Cardiac fibroblast (primary cell): Measurements from ENCODE around the gene CAMTA1.

Experiments used
- DNase-seq, 2 donors: peaks; one replicate each; pipeline versions ENCODE4 v3.0.0 to v3.0.0-alpha.2; 2010; ENCODE audit warnings: low read depth in 2 of 2
- H3K4me3 ChIP-seq, 2 donors: replicated peaks in 1 of 2; 1 replicate in 1 of 2; 2 replicates in 1 of 2; pipeline ENCODE4 v1.5.1; 2011; ENCODE audit warnings: low read depth in 2 of 2, low read length in 2 of 2, mild to moderate bottlenecking in 2 of 2, moderate library complexity in 1 of 2
- TF ChIP-seq, protein P1 (sequence below): IDR thresholded peaks from one replicate; pipeline ENCODE4 v1.5.1; 2011; ENCODE audit warnings: low read depth, mild to moderate bottlenecking, low read length, inconsistent platforms

Gene CAMTA1

DNA sequence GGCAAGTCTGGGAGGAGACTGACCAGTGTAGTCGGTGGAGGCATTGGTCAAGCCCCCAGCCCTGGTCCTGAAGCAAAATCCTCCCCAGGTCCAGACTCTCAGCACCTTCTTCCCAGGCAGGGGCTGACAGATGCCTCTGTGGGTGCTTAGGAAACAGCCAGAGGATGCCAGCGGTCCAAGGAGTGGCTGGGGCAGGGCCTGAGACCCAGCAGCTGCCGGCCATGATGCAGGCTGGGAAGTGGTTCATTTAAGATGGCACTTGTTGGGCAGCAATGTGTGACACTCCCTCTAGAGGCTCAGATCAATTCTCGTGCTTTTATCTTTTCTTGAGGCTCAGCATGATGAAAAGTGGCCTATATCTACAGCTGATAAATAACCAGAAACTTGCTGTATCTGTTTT is 820.8 kb downstream of the CAMTA1 start:
- TF ChIP-seq, protein P1, sequence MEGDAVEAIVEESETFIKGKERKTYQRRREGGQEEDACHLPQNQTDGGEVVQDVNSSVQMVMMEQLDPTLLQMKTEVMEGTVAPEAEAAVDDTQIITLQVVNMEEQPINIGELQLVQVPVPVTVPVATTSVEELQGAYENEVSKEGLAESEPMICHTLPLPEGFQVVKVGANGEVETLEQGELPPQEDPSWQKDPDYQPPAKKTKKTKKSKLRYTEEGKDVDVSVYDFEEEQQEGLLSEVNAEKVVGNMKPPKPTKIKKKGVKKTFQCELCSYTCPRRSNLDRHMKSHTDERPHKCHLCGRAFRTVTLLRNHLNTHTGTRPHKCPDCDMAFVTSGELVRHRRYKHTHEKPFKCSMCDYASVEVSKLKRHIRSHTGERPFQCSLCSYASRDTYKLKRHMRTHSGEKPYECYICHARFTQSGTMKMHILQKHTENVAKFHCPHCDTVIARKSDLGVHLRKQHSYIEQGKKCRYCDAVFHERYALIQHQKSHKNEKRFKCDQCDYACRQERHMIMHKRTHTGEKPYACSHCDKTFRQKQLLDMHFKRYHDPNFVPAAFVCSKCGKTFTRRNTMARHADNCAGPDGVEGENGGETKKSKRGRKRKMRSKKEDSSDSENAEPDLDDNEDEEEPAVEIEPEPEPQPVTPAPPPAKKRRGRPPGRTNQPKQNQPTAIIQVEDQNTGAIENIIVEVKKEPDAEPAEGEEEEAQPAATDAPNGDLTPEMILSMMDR, result no peak
- DNase-seq, result no peak
- no peak overlapping the region for H3K4me3 ChIP-seq

DNA sequence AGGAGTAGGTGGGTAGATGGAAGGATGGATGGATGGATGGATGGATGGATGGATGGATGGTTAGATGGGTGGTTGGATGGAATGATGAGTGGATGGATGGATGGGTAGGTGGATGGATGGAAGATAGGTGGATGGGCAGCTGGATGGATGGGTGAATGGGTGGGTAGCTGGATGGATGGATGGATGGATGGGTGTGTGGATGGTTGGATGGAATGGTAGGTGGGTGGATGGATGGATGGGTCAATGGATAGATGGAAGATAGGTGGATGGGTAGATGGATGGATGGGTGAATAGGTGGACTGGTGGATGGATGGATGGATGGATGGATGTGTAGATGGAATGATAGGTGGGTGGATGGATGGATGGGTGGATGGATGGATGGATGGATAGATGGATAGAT is 821.8 kb downstream of the CAMTA1 start:
- DNase-seq, result no peak
- no peak overlapping the region for H3K4me3 ChIP-seq
- TF ChIP-seq, protein P1, result no peak

DNA sequence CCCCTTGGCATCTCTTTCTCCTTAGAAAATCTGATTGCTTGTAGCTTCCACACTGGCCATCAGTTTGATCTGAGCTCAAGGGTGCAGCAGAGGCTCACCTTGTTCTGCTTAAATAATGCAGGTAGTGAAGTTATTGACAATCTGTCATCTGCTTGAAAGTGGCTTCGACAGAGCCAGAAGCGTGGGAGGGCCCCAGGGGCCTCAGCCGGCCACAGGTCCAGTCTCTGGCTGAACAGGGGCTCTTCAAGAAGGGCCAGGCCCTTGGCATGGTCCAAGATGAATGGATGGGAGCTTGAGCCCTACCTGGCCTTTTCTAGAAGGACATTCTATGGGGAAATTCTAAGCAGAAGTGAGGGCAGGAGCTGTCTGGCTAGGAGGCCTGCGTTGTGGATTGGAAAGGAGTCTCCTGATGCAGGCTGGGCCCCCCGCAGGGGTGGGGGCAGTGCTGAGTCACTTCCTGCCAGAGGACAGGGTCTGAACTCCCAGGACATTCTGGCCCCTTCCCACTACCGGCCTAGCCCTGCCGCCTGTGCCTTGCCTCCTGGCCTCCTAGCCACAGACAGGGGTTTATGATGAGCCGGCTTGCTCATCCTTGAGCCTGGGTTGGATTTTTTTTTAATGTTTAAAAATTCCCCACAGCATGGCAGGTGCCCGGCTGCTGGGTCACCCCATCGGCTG is 823.5 kb downstream of the CAMTA1 start:
- no peak overlapping the region for H3K4me3 ChIP-seq
- DNase-seq, result no peak
- TF ChIP-seq, protein P1, result no peak

DNA sequence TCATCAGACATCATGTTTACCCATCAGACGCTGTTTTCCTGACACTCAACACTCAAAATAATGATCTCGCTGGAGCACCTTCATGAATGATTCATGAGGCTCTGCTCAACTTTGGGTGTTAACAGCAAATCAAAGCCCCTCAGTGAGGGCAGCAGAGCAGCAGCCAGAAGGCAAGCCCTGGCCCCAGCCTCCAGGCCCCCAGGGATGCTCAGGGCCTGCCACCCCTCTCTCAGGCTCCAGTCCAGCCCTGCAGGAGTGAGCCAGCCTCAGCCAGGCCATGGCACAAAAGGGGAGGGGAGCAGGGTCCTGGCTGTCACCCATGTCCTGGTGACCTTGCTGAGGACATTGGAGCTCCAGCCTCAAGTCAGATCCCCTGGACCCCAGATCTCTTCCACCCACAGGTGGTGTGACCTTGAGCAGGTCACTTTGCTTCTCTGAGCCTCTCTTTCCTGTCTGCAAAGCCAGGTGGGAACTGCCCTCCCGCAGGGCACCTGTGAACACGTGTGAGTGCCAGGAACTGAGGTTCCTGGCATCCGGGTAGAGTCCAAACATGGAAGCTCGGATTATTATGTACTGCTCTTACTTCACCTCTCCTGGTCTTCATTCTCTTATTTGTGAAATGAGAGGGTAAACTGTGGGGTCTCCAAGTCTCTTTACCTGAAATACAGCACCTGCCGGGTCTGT is 824.2 kb downstream of the CAMTA1 start:
- no peak for DNase-seq
- TF ChIP-seq, protein P1, result no peak

DNA sequence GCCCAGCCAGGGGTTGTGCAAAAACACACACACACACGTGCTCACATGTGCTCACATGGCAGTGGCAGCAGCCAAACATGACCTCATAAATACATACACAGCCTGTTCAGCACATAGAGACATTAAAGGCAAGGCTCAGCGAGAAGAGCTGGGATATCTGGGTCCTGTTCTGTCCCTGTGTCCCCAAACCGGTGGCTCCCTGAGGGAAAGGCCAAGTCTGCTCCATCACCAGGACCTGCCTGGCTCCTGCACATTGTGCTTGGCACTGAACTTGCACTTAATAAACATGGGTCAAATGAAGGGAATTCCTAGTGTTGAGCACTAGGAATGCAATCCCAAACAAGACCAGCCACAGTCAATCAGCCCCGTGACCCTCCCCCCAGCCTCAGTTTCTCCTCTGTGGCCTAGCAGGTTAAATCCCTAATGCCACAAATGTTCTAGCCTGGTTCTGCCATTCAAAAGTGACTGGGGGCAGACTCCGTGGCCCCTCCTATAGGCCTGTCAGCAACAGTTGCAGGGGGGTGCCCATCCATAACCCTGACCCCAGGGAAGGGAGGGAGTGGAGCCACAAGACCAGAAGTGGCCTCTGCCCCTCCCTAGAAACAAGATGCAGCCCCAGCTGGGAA is 825.0 kb downstream of the CAMTA1 start:
- TF ChIP-seq, protein P1, result no peak
- no peak for DNase-seq
- no peak overlapping the region for H3K4me3 ChIP-seq

More for the DNA sequence above, 824.2 kb downstream of the CAMTA1 start:
- H3K4me3 ChIP-seq, result no peak overlapping the region

DNA sequence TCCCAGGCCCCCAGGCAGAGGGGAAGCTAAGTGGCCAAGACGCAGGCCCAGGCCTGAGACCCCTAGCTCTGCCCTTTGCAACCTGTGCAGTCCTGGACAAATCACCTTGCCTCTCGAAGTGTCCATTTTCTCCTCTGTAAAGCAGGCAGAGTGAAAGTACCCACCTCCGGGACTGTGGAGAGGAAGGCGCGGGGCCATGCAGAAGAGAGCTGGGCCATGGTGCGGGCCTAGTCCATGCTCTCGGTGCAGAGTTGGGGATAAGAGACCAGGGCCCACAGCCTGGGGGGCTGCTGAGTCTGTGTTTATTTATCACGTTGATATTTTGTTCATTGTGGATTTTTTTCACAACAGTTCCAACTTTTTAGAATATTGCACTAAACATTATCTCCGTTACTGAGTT is 825.7 kb downstream of the CAMTA1 start:
- TF ChIP-seq, protein P1, result no peak
- no peak overlapping the region for H3K4me3 ChIP-seq
- DNase-seq, result no peak
